ENCODE data around the gene CCM2.
A peak's percentile ranks its signal among the peaks of the same experiment; 100 is the strongest.

CCM2 gene

GRCh38 chr7:45084901-45085618 is 85.1 kb downstream of the CCM2 start:
- DNase-seq: no peak

GRCh38 chr7:45085619-45086200 is 85.7 kb downstream of the CCM2 start:
- DNase-seq: no peak

- no peak for DNase-seq
Measured at GRCh38 chr7:45086331-45087065, 86.5 kb downstream of the CCM2 start.

GRCh38 chr7:45087301-45088145 is 87.5 kb downstream of the CCM2 start:
- DNase-seq: no peak

- DNase-seq: no peak
Measured at GRCh38 chr7:45088146-45088701, 88.2 kb downstream of the CCM2 start.

- peak; percentile 15 for DNase-seq
Measured at GRCh38 chr7:45088821-45089340, 88.9 kb downstream of the CCM2 start, which contains the start of gene NACAD. NACAD (minus strand) TSS chr7:45088969; CDS start chr7:45088894, 75 bp downstream.

- peak; percentile 73 for DNase-seq
Measured at GRCh38 chr7:45089341-45089891, 89.4 kb downstream of the CCM2 start.

- DNase-seq: no peak
Measured at GRCh38 chr7:45092100-45092930, 92.3 kb downstream of the CCM2 start.

GRCh38 chr7:45092931-45093235 is 92.9 kb downstream of the CCM2 start:
- no peak for DNase-seq

GRCh38 chr7:45098983-45099839 is 99.2 kb downstream of the CCM2 start:
- no peak for DNase-seq

- no peak for DNase-seq
Measured at GRCh38 chr7:45099891-45100760, 100.1 kb downstream of the CCM2 start.

GRCh38 chr7:45100761-45101480 is 100.9 kb downstream of the CCM2 start:
- DNase-seq: no peak

GRCh38 chr7:45101748-45102147 is 101.7 kb downstream of the CCM2 start:
- DNase-seq: no peak

- DNase-seq: no peak
Measured at GRCh38 chr7:45102785-45103712, 103.0 kb downstream of the CCM2 start.

GRCh38 chr7:45103958-45104843 is 104.2 kb downstream of the CCM2 start:
- no peak for DNase-seq

GRCh38 chr7:45104844-45105587 is 105.0 kb downstream of the CCM2 start:
- DNase-seq: no peak
